Breast epithelium (tissue), 3 donors: Measurements from ENCODE around the gene TRIO.

Source experiments
- POLR2A ChIP-seq: fragments of 450-650 bp; IDR thresholded peaks from one replicate; pipeline ENCODE4 v1.6.1; 2016; ENCODE audit warnings: antibody characterized with exemption, mild to moderate bottlenecking, moderate library complexity
- TF ChIP-seq, protein P1 (sequence below), 3 donors: fragments of 450-650 bp; IDR thresholded peaks; one replicate each; pipeline ENCODE4 v1.5.1; 2016 to 2017; ENCODE audit warnings: antibody characterized with exemption in 3 of 3, mild to moderate bottlenecking in 3 of 3, moderate library complexity in 3 of 3

DNA sequence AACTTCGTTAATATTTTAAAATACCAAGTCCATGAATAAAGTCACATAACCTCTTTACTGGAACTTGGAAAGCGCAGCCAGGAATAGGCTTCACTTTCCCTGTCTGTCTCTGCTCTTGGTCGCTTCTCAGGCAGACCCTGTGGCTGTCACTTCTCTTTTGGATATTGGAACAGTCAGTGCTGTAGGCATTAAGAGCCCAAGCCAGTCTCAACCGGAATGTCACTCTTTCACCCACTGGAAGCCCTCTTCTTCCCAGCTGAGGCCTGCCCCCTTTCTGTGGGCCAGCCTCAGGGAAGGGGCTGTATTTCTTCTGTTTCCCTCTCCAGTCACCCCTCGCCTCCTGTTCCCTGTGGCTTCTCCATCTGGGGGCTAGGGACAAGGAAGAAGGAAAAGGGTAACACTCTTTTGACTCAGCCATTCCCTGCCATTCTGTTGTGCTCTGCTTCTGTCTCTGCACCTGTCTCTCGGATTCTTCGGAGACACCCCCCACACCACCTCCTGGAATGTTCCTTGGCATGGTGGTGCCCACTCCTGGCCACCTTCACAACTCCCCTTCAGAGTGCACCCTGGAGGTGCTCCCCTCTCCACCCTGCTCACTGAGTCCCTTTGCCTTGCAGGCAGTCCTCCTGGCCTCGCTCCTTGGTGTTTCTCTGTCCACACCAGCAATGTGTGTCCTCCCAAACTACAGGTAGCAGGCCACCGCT, 103.4 kb downstream of the TRIO start:
- TF ChIP-seq, protein P1, sequence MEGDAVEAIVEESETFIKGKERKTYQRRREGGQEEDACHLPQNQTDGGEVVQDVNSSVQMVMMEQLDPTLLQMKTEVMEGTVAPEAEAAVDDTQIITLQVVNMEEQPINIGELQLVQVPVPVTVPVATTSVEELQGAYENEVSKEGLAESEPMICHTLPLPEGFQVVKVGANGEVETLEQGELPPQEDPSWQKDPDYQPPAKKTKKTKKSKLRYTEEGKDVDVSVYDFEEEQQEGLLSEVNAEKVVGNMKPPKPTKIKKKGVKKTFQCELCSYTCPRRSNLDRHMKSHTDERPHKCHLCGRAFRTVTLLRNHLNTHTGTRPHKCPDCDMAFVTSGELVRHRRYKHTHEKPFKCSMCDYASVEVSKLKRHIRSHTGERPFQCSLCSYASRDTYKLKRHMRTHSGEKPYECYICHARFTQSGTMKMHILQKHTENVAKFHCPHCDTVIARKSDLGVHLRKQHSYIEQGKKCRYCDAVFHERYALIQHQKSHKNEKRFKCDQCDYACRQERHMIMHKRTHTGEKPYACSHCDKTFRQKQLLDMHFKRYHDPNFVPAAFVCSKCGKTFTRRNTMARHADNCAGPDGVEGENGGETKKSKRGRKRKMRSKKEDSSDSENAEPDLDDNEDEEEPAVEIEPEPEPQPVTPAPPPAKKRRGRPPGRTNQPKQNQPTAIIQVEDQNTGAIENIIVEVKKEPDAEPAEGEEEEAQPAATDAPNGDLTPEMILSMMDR (IDR thresholded peaks at IDR 0.05), result no peak
- no peak for TF ChIP-seq POLR2A
